GM12892 (cell line): ENCODE results near the gene SERPIND1.

ENCODE experiments used
- POLR2A ChIP-seq: IDR thresholded peaks from 2 replicates; pipeline ENCODE4 v1.6.1; 2011; ENCODE audit warnings: low read depth, low read length, control low read depth
- POLR2AphosphoS5 ChIP-seq: IDR thresholded peaks from 2 replicates; pipeline ENCODE4 v1.6.1; 2011; ENCODE audit warnings: low read depth, low read length, control low read depth
- TAF1 ChIP-seq: IDR thresholded peaks from 2 replicates; pipeline ENCODE4 v1.6.1; 2011; ENCODE audit warnings: low read depth, mild to moderate bottlenecking, control low read depth, low read length, borderline replicate concordance

GRCh38 chr22:20725987-20726558, 47.8 kb upstream of the SERPIND1 start:
- TF ChIP-seq POLR2AphosphoS5 (no peak), POLR2A (no peak), TAF1 (no peak)
